Cerebellar cortex (tissue), 1 donor: ENCODE results near the gene COPS6.
A peak's percentile ranks its signal among the peaks of the same experiment; 100 is the strongest.

Source experiments
- DNase-seq: peaks from one replicate; pipeline ENCODE4 v3.0.0-alpha.2; 2015; ENCODE audit warnings: low spot score

The COPS6 gene

GRCh38 chr7:100102950-100103840 lies 14.4 kb downstream of the COPS6 start:
- no peak for DNase-seq

- DNase-seq: no peak
These were observed 16.8 kb downstream of the COPS6 start for GRCh38 chr7:100105534-100105933.

DNA sequence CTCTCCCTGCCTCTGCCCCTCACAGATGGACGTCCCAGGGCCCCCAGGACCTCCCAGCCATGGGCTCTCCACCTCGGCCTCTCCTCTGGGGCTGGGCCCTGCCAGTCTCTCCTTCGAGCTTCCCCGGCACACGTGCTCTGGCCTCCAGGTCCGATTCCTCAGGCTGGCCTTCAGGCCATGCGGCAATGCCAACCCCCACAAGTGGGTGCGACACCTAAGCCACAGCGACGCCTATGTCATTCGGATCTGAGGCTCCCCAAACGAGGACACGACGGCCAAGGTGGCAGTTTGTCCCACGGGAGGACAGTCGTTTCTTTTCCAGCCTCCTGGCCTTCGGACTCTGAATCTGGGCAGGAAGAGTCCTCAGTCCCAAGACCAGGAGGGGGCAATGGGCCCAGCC lies 17.9 kb downstream of the COPS6 start:
- no peak for DNase-seq

DNA sequence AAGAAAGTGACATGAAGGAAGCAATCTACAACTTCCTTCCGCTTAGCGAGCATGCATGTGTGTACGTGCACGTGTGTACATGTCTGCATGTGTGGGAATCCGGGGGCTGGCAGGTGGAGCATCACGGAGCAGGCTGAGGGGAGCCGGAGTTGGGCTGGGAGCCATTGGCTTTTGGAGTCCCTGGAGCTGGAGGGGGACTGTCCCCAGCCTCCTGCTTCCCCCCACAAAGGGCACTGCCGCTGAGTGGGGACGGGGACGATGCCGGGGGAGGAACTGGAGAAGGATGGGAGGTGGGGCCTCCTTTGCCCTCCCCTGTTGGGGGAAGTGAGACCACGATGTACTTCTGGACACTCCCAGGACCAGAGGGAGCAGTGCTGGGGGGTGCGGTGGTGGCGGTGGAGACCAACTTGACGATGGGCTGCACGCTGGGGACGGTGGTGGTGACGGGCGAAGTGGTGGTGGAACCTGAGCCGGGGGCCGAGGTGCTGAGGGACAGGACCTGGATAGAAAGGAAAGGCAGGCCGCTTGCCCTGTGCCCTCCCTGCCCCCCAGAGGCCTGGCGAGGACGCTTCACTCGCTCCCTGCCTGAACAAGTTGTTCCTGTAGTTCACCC lies 18.5 kb downstream of the COPS6 start:
- no peak for DNase-seq

DNA sequence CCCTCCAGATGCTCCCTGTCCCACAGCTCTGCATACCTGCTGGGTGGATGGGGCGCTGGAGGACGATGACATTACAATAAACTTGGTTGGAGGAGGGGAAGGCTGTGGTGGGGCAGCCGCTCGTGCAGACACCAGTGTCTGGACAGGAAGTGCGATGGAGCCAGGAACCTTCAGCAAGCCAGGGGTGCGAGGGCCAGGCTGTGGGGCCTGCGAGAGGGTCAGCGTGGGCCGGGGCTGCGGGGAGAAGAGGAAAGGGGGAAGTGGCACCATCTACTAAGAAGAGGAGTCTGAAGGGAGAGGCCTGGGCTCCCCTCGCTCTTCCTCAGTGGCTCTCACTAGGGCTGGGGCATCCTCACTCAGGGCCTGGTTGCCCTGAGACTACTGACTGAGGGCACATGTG lies 19.1 kb downstream of the COPS6 start:
- DNase-seq: no peak

GRCh38 chr7:100109521-100110163 lies 20.9 kb downstream of the COPS6 start:
- no peak for DNase-seq

- no peak for DNase-seq
These were observed 22.4 kb downstream of the COPS6 start for GRCh38 chr7:100111156-100111555.

DNA sequence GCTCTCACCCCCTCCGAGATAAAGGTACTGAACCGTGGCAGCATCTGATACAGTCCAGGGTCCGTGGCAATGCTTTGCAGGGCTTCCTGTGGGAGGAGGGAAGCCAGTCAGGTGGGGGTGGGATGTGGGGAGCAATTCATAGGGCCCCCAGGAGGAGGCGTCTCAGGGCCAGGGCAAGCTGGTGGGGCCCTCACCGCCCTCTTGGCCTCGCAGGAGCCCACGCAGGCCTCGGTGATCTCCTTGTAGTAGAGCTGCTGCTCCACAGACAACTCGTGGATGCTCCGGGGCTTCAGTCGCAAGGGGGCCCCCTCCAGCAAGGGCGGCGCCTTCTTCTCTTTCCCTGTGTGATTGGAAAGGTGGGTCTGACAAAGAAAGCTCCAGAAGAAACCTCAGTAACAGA lies 23.1 kb downstream of the COPS6 start:
- no peak for DNase-seq

- DNase-seq: no peak
These were observed 26.3 kb downstream of the COPS6 start for GRCh38 chr7:100115026-100115425.

DNA sequence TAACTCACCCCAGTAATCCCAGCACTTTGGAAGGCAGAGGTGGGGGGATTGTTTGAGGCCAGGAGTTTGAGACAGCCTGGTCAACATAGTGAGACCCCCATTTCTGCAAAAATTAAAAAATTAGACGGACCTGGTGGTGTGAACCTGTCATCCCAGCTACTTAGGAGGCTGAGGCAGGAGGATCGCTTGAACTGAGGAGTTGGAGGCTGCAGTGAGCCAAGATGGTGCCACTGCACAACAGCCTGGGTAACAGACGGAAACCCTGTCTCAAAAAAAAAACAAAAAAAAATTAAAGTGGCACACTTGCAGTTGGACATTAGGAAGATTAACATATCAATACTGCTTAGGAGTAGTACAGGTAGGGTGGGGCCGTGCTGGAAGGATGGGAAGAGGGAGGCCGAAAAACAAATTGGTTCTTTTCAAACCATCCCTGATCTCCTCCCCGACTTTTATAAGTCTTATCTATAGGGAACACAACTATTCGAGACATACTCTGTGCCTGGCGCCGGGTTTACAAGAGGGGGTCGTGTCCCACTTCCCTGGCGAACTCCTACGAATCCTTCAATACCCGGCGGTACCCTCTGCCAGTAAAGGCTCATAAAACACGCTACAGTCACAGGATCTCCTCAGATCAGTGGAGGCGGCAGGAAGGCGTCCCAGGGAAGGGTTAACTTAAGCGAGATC lies 29.8 kb downstream of the COPS6 start:
- DNase-seq: no peak

GRCh38 chr7:100119072-100119969 lies 30.6 kb downstream of the COPS6 start, which contains the start of the genes CNPY4 and TAF6:
TSS of gene CNPY4 (plus strand) at chr7:100119634. CDS start at chr7:100119745, 111 bp downstream.
TSS of gene TAF6 (minus strand) at chr7:100119358. CDS start at chr7:100114209, 5,149 bp downstream.
- DNase-seq: peak; percentile 98

DNA sequence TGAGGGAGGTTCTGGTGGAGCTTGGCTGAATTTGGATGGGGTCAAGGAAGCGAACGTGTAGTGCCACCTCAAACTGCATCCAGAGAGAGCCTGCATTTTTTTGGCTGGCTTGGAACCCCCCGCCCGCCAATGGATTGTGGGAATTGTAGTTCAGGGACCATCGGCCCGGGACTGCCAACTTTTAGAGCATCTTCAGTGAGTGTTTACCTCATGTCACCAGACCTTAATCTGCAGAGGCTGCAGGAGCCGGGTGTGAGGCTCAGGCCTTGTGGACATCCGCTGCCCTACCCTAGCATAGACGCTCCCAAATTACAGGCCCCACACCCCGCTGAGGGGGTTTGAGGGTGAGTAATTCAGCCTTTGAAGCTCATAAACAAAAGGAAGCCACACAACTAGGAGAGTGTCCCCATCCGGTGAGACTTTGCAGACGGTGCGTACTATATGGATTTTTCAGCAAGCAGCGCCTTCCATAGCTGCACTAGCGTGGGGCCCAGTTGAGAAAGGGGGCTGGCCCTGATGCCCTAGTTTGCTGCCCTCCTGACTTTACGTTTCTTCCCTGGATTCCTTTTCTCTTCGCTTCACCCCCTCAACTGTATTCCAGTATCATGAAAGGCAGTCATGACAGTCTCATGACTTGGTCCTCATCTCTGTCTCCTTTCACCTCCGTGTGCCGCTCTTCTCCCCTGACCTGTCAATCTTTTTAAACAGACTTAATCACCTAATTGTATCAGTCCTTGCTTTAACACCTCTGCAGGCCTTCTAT lies 31.4 kb downstream of the COPS6 start:
- peak; percentile 91 for DNase-seq

GRCh38 chr7:100120733-100121036 lies 31.9 kb downstream of the COPS6 start:
- no peak for DNase-seq

DNA sequence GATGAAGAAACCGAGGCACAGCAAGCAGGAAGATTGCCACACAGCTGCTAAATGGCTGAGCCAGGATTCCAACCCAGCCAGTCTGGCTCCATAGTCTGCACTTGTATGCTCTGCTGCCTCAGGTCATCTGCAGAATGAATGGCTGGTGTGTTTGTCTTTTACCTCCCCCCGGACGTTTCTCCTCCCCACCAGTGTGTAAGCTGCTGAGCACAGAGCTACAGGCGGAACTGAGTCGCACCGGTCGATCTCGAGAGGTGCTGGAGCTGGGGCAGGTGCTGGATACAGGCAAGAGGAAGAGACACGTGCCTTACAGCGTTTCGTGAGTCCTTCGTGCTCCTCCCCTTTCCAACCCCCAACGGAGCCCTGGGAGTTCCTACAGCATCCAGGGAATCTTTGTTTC lies 33.3 kb downstream of the COPS6 start:
- no peak for DNase-seq

DNA sequence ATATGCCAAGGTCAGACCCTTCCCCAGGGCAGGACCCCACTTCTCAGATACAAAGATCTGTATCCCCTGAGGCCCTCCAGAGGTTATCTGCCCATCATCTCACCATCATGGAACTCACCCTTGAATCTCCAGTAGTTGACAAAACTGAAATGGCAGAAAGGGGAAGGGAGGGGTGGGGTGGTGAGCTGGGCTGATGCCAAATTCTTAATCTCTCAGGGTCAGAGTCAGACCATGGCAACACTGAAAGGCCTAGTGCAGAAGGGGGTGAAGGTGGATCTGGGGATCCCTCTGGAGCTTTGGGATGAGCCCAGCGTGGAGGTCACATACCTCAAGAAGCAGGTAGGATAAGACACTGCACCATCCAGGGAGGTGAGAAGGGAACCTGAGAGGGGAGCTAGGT lies 33.8 kb downstream of the COPS6 start:
- no peak for DNase-seq

DNA sequence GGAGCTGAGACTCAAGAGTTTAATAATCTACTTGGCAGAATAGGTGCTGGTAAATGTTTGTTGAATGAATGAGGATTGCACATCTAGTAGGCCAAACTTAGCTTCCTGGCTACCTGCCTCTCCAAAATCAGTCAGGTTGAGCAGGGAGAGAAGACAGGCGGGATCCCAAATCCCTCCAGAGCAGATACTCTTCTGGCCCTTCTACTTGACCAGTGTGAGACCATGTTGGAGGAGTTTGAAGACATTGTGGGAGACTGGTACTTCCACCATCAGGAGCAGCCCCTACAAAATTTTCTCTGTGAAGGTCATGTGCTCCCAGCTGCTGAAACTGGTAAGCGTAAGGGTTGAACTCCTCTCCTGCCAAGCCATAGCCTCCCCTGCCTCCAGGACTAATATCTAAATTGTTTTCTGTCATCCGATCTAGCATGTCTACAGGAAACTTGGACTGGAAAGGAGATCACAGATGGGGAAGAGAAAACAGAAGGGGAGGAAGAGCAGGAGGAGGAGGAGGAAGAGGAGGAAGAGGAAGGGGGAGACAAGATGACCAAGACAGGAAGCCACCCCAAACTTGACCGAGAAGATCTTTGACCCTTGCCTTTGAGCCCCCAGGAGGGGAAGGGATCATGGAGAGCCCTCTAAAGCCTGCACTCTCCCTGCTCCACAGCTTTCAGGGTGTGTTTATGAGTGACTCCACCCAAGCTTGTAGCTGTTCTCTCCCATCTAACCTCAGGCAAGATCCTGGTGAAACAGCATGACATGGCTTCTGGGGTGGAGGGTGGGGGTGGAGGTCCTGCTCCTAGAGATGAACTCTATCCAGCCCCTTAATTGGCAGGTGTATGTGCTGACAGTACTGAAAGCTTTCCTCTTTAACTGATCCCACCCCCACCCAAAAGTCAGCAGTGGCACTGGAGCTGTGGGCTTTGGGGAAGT lies 35.8 kb downstream of the COPS6 start:
- DNase-seq: no peak

- no peak for DNase-seq
These were observed 37.6 kb downstream of the COPS6 start for GRCh38 chr7:100126239-100126930.

- peak; percentile 96 for DNase-seq
These were observed 38.4 kb downstream of the COPS6 start, which contains the start of gene MBLAC1 for GRCh38 chr7:100126931-100127865. TSS of gene MBLAC1 (plus strand) at chr7:100126967. CDS start at chr7:100127396, 429 bp downstream.
